ENCODE measurements around the gene HS6ST2.
"Not testable (repeated sequence)": the region's sequence is repeated elsewhere in the genome, so short reads cannot be mapped to it uniquely, and the experiment has no call there.

GRCh38 chrX:132945055-132945599, 13.3 kb downstream of the HS6ST2 start:
- not testable (repeated sequence) for TF ChIP-seq CTCF (IDR thresholded peaks at IDR 0.05; ENCODE audit: borderline replicate concordance, extremely low read depth, low read length, poor library complexity, severe bottlenecking); EZH2 (IDR thresholded peaks at IDR 0.05; ENCODE audit: borderline replicate concordance, low read depth, low read length, severe bottlenecking)
